Caco-2 (cell line): ENCODE measurements around the gene UBASH3B. TPM values are rescaled to one million over a fixed set of nuclear protein-coding genes. Genes with fewer than 3 reads are reported as not detected.

ENCODE experiments used
- BruUV-seq: library from RNA; stranded (reverse); fragments of 400-500 nt; replicated peaks from 2 replicates; lab custom pipeline; 2021; lab: Mats Ljungman, UMichigan
- CTCF ChIA-PET: fragments of 300-600 bp; sonication (Branson Sonifier 250); formaldehyde crosslinking; loops from one replicate; lab custom pipeline; 2022; ENCODE audit warnings: antibody characterized with exemption; lab: Charles Lee
- POLR2A ChIA-PET: fragments of 300-600 bp; sonication (Branson Sonifier 250); formaldehyde crosslinking; loops from one replicate; lab custom pipeline; 2022; ENCODE audit warnings: antibody characterized with exemption; lab: Charles Lee
- DNase-seq, 2 experiments: peaks; one replicate each; pipeline versions ENCODE4 v3.0.0 to v3.0.0-alpha.2; 2020 to 2022
- H3K27me3 ChIP-seq: replicated peaks from 2 replicates; pipeline ENCODE4 v1.6.0; 2011; ENCODE audit warnings: low read length; ENCODE audit not compliant: control insufficient read depth, insufficient read depth
- H3K36me3 ChIP-seq: 2 replicates; pipeline ENCODE4 v1.5.1; 2011; ENCODE audit warnings: low read length; ENCODE audit not compliant: control insufficient read depth, insufficient read depth
- H3K4me1 ChIP-seq: fragments of 250-450 bp; sonication (Bioruptor Pico); 2 replicates; pipeline ENCODE4 v1.5.1; 2020; ENCODE audit warnings: mild to moderate bottlenecking
- H3K4me3 ChIP-seq: 2 replicates; pipeline ENCODE4 v1.5.1; 2011; ENCODE audit warnings: low read depth, mild to moderate bottlenecking, control low read depth, low read length
- H3K9me3 ChIP-seq: fragments of 250-450 bp; sonication (Bioruptor Pico); 2 replicates; pipeline ENCODE4 v1.5.1; 2020; ENCODE audit warnings: mild to moderate bottlenecking, moderate library complexity
- H3K27ac Mint-ChIP-seq: one replicate; pipeline ENCODE4 v1.8.0; 2022; ENCODE audit warnings: mixed read lengths; ENCODE audit not compliant: unreplicated experiment
- H3K27me3 Mint-ChIP-seq: one replicate; pipeline ENCODE4 v1.8.0; 2022; ENCODE audit warnings: mixed read lengths; ENCODE audit not compliant: insufficient read depth, unreplicated experiment
- H3K36me3 Mint-ChIP-seq: one replicate; pipeline ENCODE4 v1.8.0; 2022; ENCODE audit warnings: mild to moderate bottlenecking, mixed read lengths; ENCODE audit not compliant: insufficient read depth, unreplicated experiment
- H3K4me1 Mint-ChIP-seq: one replicate; pipeline ENCODE4 v1.8.0; 2022; ENCODE audit warnings: low read depth, mixed read lengths; ENCODE audit not compliant: unreplicated experiment
- H3K4me3 Mint-ChIP-seq: one replicate; pipeline ENCODE4 v1.8.0; 2022; ENCODE audit warnings: mild to moderate bottlenecking, moderate library complexity, mixed read lengths; ENCODE audit not compliant: unreplicated experiment
- H3K9me3 Mint-ChIP-seq: one replicate; pipeline ENCODE4 v1.8.0; 2022; ENCODE audit warnings: mixed read lengths; ENCODE audit not compliant: unreplicated experiment
- intact Hi-C: fragments of 100-400 bp; cut with micrococcal nuclease; formaldehyde crosslinking; loops from one replicate; pipeline ENCODE4 v1.10.0; 2022; ENCODE audit not compliant: unreplicated experiment
- total RNA-seq: library from RNA; stranded (reverse); gene quantifications from 2 replicates; pipeline ENCODE4 v1.2.3, GENCODE V29; 2022
- TF ChIP-seq, protein P1 (sequence below), 2 experiments: fragments of 200-600 bp in 1 of 2; IDR thresholded peaks; 1 replicate in 1 of 2; 2 replicates in 1 of 2; pipeline versions ENCODE4 v1.5.1 to v1.8.0; 2011 to 2022; ENCODE audit warnings: antibody characterized with exemption in 1 of 2, control low read depth in 1 of 2, inconsistent platforms in 1 of 2, low read depth in 1 of 2, low read length in 1 of 2, mild to moderate bottlenecking in 1 of 2, moderate library complexity in 1 of 2; ENCODE audit not compliant: insufficient read depth in 1 of 2, severe bottlenecking in 1 of 2, unreplicated experiment in 1 of 2

Gene UBASH3B
- total RNA-seq, 1 experiment from 2014 or later, result 21.5 TPM

DNA sequence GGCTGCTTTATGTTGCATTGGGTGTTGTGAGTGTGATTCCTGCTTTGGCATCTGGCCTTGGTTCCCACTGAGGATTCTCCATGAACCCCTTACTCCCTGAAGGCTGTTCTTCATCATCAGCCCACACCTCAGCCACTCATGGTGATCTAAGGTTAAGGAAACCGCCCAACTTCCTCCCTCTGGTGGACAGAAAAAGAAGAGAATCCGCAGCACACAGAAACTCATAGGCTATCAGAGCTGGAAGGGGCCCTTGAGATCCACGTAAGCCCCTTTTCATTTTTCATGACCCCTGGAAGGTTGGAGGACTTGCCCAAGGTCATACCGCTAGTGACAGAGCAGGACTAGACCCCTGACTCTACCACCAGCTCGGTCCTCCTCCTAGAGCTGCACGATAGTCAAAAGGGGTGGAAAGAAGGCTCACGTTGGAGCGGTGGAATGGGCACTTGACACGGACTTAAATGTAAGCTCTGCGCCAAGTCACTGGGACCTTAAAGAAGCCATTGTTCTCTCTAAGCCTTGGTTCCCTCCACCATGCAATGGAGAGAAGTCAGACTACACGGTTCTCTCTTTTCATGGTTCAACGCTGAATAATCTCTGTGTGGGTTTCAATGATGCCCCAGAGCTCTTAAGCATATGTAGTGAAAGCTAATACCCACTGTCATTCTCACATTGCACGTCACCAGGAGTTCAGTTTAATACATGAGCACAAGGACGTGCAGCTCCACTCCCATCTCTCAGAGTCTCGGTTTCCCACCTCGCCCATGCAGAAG lies 99.2 kb downstream of the UBASH3B start:
- CTCF ChIA-PET, result interaction anchor here (1.1 to 4.3 kb wide), 10 partner anchors 22 to 174 kb away, joined by 3 to 48 read pairs (median 7); partner anchors contain the start of gene UBASH3B
- intact Hi-C loops, result loop anchor here (1.0 kb wide), 6 partner anchors 27 to 174 kb away; partner anchors contain the start of gene UBASH3B
- Histone ChIP-seq H3K27me3 (no peaks in the 10 kb centered on the region), H3K9me3 (no peaks in the 10 kb centered on the region), H3K4me3 (no peak overlapping the region), H3K36me3 (no peaks in the 10 kb centered on the region), H3K4me1 (no peaks in the 10 kb centered on the region)
- TF ChIP-seq, protein P1, sequence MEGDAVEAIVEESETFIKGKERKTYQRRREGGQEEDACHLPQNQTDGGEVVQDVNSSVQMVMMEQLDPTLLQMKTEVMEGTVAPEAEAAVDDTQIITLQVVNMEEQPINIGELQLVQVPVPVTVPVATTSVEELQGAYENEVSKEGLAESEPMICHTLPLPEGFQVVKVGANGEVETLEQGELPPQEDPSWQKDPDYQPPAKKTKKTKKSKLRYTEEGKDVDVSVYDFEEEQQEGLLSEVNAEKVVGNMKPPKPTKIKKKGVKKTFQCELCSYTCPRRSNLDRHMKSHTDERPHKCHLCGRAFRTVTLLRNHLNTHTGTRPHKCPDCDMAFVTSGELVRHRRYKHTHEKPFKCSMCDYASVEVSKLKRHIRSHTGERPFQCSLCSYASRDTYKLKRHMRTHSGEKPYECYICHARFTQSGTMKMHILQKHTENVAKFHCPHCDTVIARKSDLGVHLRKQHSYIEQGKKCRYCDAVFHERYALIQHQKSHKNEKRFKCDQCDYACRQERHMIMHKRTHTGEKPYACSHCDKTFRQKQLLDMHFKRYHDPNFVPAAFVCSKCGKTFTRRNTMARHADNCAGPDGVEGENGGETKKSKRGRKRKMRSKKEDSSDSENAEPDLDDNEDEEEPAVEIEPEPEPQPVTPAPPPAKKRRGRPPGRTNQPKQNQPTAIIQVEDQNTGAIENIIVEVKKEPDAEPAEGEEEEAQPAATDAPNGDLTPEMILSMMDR (IDR thresholded peaks at IDR 0.05; ENCODE audit: insufficient read depth in 1 of 2, low read depth in 1 of 2, low read length in 1 of 2, severe bottlenecking in 1 of 2, unreplicated experiment in 1 of 2), result peak; percentile 72 to 86
- Mint-ChIP-seq H3K4me1 (no peaks in the 10 kb centered on the region), H3K27ac (no peak overlapping the region), H3K4me3 (no peak overlapping the region), H3K36me3 (no peaks in the 10 kb centered on the region), H3K27me3 (no peaks in the 10 kb centered on the region), H3K9me3 (no peaks in the 10 kb centered on the region)
- no TSS peak for BruUV-seq
- DNase-seq, result peak in 1 of 2 experiments; percentile 65
- POLR2A ChIA-PET, result no interaction called here

DNA sequence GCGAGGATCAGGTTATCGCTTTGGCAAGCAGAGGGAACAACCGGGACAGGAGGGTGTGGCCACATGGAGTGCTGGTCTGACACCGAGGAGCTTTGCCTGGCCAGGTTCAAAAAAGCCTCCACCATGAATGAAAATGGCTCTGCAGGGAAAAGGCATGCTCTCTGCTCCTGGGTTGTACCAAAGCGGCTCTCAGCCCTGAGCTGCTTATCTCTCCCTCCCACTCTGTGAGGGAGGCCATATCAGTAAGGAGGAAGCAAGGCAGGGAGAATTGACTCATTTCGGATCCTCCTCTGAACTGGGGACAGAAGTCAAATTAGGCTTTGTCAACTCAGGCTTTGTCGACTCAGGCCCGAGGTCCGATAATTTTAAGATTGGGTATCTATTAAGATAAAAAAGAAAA lies 99.9 kb downstream of the UBASH3B start:
- BruUV-seq, result no TSS peak
- ChIA-PET POLR2A (no interaction called here), CTCF (interaction anchor here (1.1 to 4.3 kb wide), 9 partner anchors 26 to 175 kb away, joined by 3 to 48 read pairs (median 8); partner anchors contain the start of gene UBASH3B)
- no peak for DNase-seq
- TF ChIP-seq, protein P1 (IDR thresholded peaks at IDR 0.05; ENCODE audit: insufficient read depth in 1 of 2, low read depth in 1 of 2, low read length in 1 of 2, severe bottlenecking in 1 of 2, unreplicated experiment in 1 of 2), result no peak
- Mint-ChIP-seq H3K27ac (no peak overlapping the region), H3K27me3 (no peaks in the 10 kb centered on the region), H3K4me1 (no peaks in the 10 kb centered on the region), H3K9me3 (no peaks in the 10 kb centered on the region), H3K4me3 (no peak overlapping the region), H3K36me3 (no peaks in the 10 kb centered on the region)
- Histone ChIP-seq H3K27me3 (no peaks in the 10 kb centered on the region), H3K4me3 (no peak overlapping the region), H3K4me1 (no peaks in the 10 kb centered on the region), H3K9me3 (no peaks in the 10 kb centered on the region), H3K36me3 (no peaks in the 10 kb centered on the region)
- intact Hi-C loops, result no loop called here

DNA sequence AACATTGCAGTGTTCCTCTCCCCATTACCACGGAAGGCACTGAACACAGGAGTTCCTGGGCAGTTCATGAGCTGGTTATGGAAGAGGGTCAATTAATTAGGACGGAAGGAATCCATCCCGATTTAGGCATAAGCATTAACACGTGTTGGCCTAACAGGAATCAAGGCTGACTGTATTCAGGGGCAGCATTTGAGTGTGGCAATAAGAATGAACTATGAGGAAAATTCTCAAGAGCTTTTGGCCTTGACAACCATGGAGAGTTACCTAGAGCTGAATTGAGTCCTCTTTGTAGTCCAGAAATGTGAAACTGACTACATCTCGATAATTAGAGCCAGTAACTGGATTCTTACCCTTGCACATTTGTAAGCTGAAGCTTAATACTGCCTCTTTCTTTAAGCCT lies 100.4 kb downstream of the UBASH3B start:
- no peaks in the 10 kb centered on the region for H3K4me1 ChIP-seq
- H3K9me3 Mint-ChIP-seq, result no peaks in the 10 kb centered on the region
- H3K27me3 Mint-ChIP-seq, result no peaks in the 10 kb centered on the region
- TF ChIP-seq, protein P1 (IDR thresholded peaks at IDR 0.05; ENCODE audit: insufficient read depth in 1 of 2, low read depth in 1 of 2, low read length in 1 of 2, severe bottlenecking in 1 of 2, unreplicated experiment in 1 of 2), result no peak
- no peaks in the 10 kb centered on the region for H3K36me3 Mint-ChIP-seq
- POLR2A ChIA-PET, result no interaction called here
- CTCF ChIA-PET, result interaction anchor here (1.1 to 4.3 kb wide), 5 partner anchors 44 to 128 kb away, joined by 3 to 48 read pairs (median 33); partner anchors contain the start of gene UBASH3B
- no peaks in the 10 kb centered on the region for H3K36me3 ChIP-seq
- no peak for DNase-seq
- no peak overlapping the region for H3K4me3 ChIP-seq
- H3K4me3 Mint-ChIP-seq, result no peak overlapping the region
- H3K4me1 Mint-ChIP-seq, result no peaks in the 10 kb centered on the region
- no peaks in the 10 kb centered on the region for H3K27me3 ChIP-seq
- H3K9me3 ChIP-seq, result no peaks in the 10 kb centered on the region
- intact Hi-C loops, result no loop called here
- H3K27ac Mint-ChIP-seq, result no peak overlapping the region
- no TSS peak for BruUV-seq
